PC-9 (cell line): Measurements from ENCODE around the gene LRMDA.

Source experiments
- CTCF ChIP-seq: fragments of 200-600 bp; sonication (generic); conservative IDR thresholded peaks from 2 replicates; pipeline ENCODE4 v1.6.1; 2017; ENCODE audit warnings: mixed run types, antibody characterized with exemption, mild to moderate bottlenecking, moderate library complexity
- EZH2 ChIP-seq: fragments of 200-600 bp; sonication (generic); IDR thresholded peaks from 2 replicates; pipeline ENCODE4 v1.8.0; 2017; ENCODE audit warnings: antibody characterized with exemption, low read depth

GRCh38 chr10:76050291-76050625, 618.8 kb downstream of the LRMDA start:
- TF ChIP-seq CTCF (no peak), EZH2 (no peak)
